Left hindlimb (tissue), 1 donor: Measurements from ENCODE around the gene CRYGN.

Experiments
- DNase-seq: peaks from one replicate; pipeline ENCODE4 v3.0.0-alpha.2; 2018

CRYGN gene

DNA sequence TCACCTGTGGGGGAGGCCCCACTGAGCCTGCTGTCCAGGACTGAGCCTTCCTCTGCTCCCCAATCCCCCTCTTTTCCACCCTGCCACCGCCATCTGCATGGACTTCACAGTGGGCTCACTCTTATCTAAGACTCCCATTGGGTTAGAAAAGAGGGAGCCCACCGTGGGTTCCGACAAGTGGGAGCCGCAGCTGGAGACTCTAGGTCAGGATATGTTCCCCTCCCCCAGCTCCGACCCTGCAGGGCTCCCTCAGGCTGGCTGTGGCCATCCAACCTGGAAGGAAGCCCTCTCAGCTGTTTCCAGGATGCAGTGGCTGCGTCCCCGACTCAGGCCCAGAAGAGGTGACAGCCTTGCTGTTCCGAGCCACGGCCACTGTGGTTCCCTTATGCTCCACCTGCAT, 34.9 kb downstream of the CRYGN start:
- no peak for DNase-seq

DNA sequence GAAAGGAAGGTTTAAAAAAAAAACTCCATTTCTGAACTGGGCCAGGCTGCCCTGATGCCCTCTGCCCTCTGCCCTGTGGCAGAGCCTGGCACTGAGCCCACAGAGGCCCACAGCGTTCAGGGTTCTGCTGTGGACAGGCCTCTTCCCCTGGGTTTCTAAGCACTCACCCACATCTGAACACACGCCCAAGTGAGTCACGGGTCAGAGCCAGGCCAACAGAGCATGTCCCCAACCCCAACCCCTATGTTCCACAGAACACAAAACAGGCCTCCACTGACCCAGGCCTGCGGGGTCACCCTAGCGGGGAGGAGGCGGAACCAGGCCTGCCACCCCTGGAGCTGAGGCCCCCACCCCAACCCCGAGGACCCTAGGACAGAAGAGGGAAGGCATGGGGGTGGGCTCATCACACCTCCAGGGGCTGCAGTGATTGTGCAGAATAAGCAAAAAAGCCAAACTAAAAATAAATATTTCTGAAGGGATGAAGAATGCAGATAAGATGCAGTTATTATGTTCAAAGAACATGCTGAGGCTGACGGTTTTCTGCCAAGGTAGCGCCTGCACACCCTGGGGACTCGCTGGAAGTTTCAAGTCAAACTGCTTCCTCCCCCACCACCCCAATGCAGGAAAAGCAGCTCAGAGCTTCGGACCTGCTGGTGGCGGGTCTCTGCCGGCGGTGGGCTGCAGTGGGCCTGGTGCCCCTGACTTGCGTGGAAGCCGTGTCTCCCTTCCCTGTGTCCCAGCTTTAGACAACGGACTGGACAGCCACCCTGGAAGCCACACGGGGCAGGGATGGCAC, 35.5 kb downstream of the CRYGN start:
- peak; percentile 65 for DNase-seq

DNA sequence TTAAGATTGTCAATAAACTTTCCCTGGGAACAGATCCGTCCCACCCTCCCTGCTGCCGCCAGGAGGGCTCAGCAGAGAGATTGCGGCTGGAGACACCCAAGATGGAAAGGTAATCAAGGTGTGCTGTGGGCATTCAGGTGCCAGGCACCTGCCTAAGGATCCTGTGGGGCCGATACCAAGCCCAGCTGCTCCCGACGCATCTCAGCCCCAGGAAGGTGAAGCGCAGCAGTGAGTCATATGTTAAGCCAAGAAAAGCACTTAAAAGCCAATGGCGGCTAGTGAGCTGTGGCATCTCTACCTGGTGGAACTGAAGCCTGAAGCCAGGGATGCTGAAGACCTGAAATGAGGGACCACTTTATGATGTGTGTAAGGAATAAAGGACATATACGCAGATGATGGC, 36.2 kb downstream of the CRYGN start:
- no peak for DNase-seq

DNA sequence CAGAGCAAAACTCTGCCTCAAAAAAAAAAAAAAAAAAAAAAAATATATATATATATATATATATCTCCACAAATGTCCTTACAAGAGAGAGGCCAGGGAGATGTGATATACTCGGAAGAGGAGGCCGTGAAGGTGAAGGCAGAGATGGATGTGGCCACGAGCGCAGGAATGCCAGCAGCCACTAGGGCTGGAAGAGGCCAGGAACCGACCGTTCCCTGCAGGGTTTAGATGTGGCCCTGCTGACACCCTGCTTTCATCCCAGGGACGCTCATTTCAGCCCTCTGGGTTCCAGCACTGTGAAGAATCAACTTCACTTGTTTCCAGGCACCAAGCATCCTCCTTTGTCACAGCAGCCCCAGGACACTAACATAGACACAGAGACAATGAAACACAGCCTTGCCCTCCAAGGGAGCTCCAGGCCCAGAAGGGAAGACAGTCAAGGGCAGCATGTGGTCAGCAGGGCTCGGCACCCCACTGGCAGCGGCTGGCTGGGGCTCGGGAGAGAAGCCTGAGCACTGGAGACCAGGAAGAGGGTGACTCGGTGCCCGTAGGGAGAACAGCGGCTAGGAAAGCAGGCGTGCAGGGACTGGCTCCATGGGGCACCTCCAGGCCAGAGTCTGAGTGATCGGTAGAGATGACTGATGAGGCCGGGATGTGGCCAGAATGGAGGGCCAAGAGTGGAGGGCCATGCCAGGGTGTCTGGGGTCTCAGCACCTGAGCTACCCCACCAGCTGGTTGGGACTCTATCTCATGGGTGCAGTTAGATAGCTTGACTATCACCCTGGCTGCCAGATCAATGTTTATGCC, 37.7 kb downstream of the CRYGN start:
- no peak for DNase-seq

DNA sequence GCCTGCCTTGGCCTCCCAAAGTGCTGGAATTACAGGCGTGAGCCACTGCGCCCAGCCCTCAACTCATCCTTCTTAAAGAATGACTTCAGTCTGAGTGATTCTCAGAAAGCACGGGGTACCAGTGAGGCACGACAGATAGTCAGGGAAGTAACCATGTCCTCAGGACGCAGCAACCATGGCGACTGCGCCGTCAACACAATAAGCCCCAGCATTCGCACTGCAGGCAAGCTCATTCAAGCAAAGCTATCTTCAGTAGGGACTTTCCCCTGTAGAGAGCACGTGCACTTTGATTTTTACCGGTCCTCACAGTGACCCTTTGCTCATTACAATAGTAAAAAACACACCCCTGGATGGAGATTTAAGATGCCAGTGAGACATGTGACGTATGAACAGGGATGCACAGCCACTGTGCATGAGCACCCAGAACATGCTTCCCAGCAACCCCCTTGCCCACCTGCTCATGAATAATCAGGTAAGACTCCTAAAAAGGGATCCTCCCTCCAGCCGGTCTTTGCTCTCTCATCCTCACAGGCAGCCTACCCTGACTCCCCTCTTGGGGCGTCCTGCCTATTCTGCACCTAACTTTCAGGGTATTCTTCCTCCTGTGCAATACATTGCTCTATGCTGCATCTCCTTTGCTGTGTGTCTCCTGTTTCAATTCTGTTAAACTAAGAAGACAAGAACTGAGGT, 39.2 kb downstream of the CRYGN start:
- DNase-seq, result no peak

DNA sequence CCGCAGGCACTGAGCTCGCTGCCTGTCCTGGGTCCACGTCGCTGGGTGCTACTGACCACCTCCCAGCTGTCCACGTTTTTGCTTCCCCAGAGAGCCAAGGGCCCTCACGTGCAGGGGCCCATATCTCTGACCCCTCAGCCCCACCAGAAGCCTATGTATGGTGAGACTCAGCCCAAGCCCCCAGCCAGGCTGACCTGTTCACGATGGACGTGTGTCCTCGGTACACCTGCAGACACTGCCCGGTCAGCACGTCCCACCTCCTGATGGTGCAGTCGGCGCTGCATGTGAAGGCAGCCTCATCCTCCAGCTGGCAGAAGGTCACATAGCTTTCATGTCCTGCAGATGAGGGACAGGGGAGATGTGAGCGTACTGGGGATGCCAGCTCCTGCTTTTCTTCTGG, 40.0 kb downstream of the CRYGN start:
- peak; percentile 23 for DNase-seq

DNA sequence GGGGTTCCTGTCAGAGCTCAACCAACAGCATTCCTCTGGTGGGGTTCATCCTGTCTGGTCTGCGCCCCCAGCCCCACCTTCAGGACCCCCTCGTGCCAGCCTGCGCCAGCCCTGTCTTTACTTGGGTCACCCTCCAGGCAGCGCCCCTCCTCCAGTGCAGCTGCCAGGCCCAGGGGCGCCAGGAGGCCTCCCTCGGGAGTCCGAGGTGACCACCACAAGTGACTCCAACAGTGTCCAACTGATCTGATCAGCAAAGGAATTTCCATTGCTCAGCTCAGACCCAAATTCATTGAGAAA, 40.7 kb downstream of the CRYGN start:
- DNase-seq, result peak; percentile 25

DNA sequence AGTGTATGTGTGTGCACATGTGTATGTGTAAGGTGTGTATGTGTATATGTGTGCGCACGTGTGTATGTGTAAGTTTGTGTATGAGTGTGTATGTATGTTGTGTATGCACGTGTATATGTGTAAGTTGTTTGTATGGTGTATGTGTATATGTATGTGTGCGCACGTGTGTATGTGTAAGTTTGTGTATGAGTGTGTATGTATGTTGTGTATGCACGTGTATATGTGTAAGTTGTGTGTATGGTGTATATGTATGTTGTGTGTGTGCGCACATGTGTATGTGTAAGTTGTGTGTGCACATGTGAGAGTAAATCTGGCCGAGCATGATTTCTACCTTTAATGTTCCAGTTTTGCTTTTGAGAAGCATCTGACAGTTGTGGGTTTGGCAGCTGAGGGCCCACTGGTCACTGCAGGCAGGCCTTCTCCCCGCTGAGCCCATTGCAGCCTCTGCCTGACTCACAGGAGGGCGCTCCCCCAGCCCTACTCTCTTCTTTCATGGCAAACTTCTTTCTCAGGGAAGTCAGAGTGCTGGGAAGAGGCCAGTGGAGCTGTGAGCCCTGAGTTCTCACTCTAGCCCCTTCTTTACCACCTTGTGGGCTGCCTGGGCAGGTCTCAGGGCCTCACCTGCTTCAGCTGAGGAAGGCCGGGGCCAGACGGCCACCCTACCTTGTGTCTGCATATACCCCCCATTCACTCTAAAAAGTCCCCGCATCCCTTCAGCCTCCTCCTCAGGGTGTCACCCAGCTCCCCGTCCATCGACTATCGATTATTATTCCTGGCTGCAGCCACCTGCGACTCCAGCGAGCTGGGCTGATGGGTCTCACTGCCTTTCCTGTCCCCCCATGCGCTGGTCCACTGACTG, 41.3 kb downstream of the CRYGN start:
- peak; percentile 7 for DNase-seq

DNA sequence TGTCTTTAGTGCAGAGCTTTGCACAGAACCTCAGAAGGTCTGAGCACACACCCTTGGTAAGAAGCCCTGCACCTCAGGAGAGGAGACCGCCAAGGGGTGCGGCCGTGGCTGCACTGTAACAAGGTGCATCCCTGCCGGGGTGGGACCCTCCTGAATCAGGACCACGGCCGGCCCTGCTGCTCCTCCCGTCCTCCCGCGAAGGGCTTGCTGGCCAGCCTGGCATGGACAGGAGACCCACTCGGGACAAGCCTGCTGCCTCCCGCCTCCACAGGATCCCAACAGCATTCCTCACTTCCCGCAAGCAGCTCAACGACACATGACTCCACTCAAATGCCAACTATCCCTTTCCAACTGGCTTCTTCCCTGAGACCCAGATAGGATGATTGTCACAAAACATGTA, 42.9 kb downstream of the CRYGN start:
- DNase-seq, result peak; percentile 7

DNA sequence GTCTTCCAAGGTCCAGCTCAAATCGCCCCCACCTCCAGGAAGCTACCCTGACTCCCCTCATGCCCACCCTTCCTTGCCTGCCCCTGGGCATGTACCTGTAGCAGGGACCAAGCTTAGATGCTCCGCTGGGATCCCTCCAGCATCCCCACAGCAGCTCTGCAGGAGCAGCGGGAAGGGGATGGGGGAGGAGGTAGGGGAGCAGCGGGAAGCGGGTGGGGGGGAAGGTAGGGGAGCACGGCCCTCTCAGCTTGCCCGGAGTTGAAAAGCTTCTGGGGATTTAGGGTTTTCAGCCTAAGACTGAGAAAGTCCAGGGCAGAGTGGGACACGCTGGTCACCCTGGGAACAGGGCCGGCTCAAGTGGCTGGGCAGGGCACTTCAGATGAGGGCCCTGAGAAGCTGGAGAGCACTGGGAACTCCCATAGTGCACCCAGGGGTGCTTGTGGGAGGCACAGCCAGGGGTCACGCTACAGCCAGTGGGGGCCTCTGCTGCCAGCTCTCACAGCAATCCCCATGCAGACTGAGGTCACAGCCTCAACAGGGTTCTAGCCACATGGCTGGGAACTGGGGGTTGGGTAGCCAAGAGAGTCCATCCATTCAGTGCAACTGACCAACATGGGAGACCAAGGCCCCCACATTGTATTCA, 43.5 kb downstream of the CRYGN start:
- DNase-seq, result peak; percentile 20

DNA sequence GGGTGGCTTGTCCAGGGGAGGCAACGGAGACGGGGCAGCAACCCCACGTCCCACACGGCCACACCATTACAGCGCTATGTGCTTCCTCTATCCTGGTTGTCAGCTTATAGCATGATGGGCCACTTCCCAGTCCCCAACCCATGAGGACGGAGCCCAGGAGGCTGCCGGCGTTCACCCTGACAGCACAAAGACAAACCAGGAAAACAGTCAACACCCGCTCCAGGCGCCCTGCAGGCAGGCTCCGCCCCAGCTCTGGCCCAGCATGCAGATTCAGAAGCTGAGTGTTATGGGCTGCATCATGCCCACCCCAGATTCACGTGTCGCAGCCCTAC, 44.9 kb downstream of the CRYGN start:
- DNase-seq, result peak; percentile 23

DNA sequence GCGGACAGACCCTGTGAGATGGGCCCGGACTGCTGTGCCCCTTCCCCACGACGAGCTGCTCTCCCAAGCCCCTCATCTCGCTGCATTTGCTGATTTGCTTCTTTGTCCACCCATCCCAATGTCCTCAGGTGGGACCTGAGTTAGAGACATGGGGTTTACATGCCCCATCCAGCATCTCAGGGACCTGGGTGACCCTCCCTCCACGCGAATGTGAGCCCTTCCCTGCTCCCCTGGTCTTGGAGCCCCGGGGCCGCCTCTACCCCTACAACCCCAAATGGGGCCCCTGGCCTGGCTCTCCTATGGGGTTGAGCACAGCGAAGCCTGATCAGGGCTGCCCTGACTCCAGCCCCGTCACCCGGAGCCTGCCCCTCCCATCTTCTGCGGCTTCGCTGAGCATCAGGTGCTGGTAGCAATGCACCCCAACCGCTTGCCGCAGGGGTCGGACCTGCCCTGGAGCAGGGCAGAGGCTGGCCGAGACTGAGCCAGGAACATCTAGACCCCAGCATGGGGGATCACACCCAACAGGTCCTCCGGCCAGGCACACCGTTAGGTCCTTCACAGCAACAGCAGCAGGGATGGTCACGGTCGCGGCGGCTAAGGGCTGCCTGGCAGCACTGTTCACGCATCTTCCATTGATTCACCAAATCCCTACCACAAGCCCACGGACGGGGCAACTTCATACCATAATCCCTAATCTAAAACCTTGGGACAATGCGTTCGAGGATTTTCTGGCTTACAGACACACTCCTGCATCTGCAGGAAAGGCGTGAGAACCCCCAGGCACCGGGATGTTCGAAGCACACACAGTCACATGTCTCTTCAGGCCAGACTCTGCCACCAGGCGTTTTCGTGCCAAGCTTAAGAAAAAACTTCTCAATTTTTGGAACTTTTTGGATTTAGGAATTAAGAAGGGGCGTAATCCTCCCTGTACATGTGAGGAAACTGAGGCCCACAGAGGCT, 45.6 kb downstream of the CRYGN start:
- DNase-seq, result peak; percentile 18

DNA sequence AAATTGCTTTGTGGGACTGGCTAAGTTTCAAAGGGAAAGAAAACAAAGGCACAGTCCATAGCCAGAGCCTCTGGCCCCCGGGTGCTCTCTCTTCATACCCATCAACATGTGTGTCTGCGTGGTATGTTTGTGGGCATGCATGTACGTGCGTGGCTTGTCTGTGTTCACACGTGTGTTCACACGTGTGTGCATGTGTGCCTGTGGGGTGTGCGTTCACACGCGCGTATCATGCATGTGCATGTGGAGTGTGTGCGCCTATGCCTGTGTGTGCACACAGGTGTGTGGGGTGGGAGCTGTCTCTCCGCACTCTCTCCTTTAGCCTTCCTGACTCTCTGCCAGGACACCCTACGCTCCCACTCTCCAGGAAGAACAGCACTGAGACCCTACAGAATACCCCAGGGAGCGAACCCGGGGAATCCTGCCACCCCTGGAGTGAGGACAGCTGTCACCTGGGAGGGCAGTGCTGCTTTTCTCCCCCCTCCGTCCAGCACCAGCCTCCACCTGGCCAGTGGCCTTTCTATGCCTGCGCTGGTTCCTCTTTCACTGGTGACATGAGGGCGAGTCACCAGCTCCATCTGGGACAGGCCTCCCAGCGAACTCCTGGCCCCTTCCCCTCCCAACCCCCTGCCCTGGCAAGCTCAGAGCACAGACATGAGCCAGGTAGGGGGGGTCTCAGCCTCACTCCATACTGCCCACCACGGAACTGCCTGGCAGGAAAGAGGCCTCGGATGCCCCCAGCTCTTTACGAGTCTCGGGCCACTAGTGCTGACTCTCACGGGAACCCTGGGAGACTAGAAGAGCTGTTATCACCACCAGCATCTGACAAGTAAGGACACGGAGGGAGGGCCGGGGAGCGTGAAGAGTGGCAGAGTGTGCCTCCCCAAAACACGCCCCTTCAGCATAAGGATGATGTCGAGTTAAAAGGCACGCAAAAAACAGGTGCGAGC, 46.6 kb downstream of the CRYGN start:
- peak; percentile 12 for DNase-seq

DNA sequence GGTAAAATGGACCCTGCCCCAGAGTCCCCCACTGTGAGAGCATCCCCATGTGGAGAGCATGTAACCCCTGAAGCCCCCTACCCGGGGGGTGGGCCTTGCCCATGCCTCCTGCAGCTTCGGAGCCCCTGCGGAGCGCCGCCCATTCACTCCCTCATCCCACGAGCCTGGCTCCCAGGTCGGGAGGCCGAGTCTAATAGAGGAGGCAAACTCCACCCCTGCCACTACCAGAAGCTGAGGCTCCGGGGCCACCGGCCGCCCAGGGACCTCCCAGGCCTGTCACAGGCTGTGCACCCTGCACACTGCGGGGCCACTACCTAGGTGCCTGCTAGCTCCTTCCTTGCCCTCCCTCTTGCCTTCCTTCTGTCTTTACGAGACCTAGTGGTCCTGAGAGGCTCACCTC, 47.5 kb downstream of the CRYGN start:
- peak; percentile 16 for DNase-seq

DNA sequence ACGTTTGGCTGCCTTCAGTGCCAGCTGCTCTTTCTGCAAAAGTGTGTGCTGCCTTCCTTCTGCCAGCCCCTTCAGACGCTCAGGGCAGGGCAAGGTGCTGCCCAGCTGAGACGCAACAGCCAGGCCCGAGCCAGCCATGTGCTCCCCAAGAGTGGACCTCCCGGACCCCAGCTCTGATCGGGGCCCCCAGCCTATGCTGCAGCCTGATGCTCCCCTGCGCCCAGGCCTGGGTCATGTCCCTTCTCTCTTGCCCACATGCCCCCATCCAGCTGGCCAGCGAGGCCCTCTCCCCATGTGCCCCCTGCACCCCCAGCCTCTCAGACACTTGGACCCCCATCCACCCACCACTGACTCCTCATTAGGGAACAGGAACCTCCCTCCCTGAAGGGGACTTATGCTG, 47.9 kb downstream of the CRYGN start:
- DNase-seq, result peak; percentile 11

DNA sequence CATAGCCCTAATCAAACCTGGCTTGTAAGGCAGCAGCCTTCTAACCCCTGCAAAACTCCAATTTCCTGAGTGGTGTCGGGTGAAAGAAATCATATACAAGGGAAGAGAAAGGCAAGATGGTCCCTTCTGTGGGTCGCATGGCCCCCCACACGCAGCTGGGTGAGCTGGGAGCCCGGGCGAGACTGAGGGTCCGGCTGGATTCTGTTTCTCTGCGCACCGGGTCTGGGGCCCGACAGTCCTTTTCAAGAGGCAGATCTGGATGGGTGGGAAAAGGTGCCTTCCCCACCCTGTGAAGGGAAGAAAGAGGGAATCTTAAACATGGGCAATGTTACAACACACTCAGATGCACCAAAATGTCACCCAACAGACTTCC, 48.6 kb downstream of the CRYGN start:
- DNase-seq, result no peak

DNA sequence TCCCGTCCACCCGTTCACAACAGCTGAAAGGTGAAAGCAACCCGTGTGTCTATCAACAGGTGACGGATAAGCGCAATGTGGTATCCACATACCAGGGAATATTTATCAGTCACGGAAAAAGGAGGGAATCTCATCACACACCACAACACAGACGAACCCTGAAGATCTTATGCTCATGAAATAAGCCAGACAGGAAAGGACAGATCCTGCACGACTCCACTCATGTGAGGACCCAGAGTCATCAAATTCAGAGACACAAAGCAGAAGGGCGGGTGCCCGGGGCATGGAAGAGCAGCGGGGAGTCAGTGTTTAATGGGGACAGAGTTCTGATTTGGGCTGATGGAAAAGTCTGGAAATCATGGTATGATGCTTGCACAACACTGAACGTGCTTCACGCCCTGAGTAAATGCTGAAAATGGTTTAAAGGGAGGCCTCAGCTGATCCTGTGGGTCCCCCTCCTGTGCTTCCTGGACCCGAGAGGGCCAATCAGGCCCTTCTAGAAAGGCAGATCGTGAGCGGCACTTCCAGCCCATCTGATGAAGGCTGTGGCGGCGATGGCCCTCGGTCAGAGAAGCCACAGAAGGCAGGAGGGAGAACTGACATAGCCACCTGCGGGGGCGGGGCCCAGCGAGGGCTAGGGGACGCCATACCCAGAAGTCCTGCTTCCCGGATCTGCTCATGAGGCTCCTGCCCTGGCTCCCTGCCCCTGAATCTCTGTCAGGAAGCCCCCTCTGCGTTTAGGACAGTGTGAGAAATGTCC, 49.2 kb downstream of the CRYGN start:
- peak; percentile 23 for DNase-seq

DNA sequence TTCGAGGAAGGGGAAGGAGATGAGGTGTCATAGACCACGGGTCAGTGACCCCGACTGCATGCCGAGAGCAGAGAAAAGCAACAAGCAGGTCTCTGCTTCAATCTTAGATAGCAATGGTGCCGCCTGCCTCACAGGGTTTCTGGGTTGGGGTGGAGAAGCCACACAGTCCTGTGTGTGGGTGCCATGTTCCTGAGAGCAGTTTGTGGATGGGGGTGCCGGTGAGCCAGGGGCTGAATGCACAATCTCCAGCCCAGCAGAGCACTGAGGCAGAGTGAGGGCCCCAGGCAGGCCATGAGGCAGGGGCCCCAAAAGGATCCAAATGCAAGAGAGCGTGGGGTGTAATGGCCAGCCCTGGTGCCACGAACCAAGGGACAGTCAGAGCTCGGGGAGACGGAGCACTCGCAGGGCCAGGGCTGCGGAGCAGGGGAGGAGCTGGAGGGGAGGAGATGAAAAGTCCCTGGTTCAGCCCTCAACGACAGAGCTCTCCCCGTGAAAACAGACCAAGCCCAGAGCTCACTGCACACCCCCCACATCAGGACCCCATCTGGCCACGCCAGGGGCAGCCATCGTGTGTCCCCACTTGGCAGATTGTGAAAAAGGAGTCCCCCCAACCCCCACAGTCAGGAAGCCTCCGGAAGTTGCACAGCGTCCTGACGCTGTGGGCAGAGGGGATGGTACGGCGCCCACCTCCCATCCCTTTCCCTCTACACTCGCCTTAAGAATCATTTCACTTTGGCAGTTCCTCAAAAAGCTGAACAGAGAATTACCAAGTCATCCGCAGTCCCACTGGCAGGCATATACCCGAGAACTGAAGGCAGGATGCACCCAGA, 50.0 kb downstream of the CRYGN start:
- peak; percentile 17 for DNase-seq
